ENCODE measurements around the gene SLC30A3. TPM values are rescaled to one million over a fixed set of nuclear protein-coding genes. Genes with fewer than 3 reads are reported as not detected.
A peak's percentile ranks its signal among the peaks of the same experiment; 100 is the strongest.

SLC30A3 gene
- total RNA-seq, 2 experiments from 2014 or later: not detected

DNA sequence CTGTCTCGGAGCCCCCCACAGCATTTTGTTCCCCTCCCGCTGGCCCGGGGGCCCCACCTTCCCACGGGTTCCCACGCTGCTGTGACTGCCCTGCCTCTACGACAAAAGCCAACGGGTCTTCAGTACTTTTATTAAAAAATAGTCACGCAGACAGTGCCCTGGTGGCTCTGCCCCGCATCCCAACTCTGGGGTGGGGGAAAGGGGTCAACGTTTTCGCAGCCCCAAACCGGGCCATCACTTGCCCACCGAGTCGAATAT is 44.4 kb upstream of the SLC30A3 start:
- CTCF ChIA-PET: interaction anchor here (0.5 kb wide), 1 partner anchor 38 kb away, joined by 3 read pairs; no protein-coding TSS in a partner anchor
- intact Hi-C loops (cut with DNase I, micrococcal nuclease): no loop called here

DNA sequence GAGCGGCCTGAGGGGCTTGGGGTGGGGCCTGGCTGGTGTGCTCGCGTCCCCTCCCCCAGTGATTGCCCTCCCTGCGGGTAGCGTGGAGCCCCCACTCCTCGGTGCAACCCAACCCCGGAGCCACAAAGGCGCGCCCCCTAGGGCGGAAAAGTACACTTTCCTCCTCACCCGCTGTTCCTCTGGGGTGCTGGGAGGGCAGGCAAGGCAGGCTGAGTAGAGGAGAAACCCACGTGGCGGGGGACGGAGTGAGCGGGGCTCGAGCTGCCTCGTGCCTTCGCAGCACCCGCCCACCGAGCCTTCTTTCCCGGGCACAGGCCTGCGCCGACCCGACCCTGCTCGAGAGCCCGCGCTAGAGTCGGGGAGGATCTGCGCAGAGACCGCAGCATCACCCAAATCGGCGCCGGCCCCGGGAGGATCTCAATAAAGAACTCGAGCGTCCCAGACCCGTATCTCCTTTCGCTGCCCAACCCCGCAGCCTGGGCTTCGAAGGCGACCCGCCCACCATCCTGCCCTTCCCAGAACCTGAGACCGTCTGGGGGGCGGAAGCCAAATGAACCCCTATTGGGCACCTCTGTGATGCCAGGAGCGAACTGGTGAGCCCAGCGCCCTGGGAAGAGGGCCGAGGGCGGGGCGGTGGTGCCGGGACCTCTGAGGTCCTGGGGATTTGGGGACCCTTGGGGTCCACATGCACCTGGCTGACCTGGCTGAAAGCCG is 43.9 kb upstream of the SLC30A3 start:
- peaks cover 20% of the 10 kb centered on the region for H3K4me1 ChIP-seq (ENCODE audit: insufficient read depth, low read length)
- H3K4me3 ChIP-seq (ENCODE audit: low read length): peak overlapping the region; percentile 36
- peaks cover 0 to 10% of the 10 kb centered on the region in 2 experiments for H3K9me3 ChIP-seq (ENCODE audit: control insufficient read depth in 1 of 2, insufficient read depth in 1 of 2, low read length in 2 of 2)
- peaks cover 24 to 27% of the 10 kb centered on the region in 2 experiments for H3K27me3 ChIP-seq (ENCODE audit: control insufficient read depth in 1 of 2, insufficient read depth in 2 of 2, low read length in 2 of 2)
- intact Hi-C loops (cut with DNase I, micrococcal nuclease): no loop called here
- peak in 7 of 14 experiments; percentile 9 to 49 (median 16) for DNase-seq
- peak; percentile 51 for ATAC-seq (ENCODE audit: poor library complexity)
- peaks cover 13% of the 10 kb centered on the region for H3K36me3 Mint-ChIP-seq (ENCODE audit: low read depth)
- H3K36me3 ChIP-seq (ENCODE audit: insufficient read depth, low read length): peaks cover 6% of the 10 kb centered on the region
- POLR2A ChIA-PET: no interaction called here
- no peak overlapping the region for H3K27ac Mint-ChIP-seq
- peaks cover 10% of the 10 kb centered on the region for H3K4me1 Mint-ChIP-seq (ENCODE audit: low read depth)
- no peaks in the 10 kb centered on the region for H3K9me3 Mint-ChIP-seq
- CTCF ChIA-PET: interaction anchor here (0.5 kb wide), 1 partner anchor 39 kb away, joined by 3 read pairs; no protein-coding TSS in a partner anchor
- no peak overlapping the region for H3K27ac ChIP-seq (ENCODE audit: low read depth in 1 of 2, low read length in 2 of 2)
- TF ChIP-seq, protein P1, sequence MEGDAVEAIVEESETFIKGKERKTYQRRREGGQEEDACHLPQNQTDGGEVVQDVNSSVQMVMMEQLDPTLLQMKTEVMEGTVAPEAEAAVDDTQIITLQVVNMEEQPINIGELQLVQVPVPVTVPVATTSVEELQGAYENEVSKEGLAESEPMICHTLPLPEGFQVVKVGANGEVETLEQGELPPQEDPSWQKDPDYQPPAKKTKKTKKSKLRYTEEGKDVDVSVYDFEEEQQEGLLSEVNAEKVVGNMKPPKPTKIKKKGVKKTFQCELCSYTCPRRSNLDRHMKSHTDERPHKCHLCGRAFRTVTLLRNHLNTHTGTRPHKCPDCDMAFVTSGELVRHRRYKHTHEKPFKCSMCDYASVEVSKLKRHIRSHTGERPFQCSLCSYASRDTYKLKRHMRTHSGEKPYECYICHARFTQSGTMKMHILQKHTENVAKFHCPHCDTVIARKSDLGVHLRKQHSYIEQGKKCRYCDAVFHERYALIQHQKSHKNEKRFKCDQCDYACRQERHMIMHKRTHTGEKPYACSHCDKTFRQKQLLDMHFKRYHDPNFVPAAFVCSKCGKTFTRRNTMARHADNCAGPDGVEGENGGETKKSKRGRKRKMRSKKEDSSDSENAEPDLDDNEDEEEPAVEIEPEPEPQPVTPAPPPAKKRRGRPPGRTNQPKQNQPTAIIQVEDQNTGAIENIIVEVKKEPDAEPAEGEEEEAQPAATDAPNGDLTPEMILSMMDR (IDR thresholded peaks at IDR 0.05): no peak
- peaks cover 31% of the 10 kb centered on the region for H3K27me3 Mint-ChIP-seq
- H3K4me3 Mint-ChIP-seq: peak overlapping the region; percentile 45

More for the DNA sequence above, 44.4 kb upstream of the SLC30A3 start:
- H3K36me3 ChIP-seq (ENCODE audit: insufficient read depth, low read length): peaks cover 9% of the 10 kb centered on the region
- POLR2A ChIA-PET: no interaction called here
- DNase-seq: no peak
- H3K4me3 ChIP-seq (ENCODE audit: low read length): peak overlapping the region; percentile 36
- TF ChIP-seq, protein P1 (IDR thresholded peaks at IDR 0.05): no peak
- no peak for ATAC-seq (ENCODE audit: poor library complexity)
- peaks cover 0 to 10% of the 10 kb centered on the region in 2 experiments for H3K9me3 ChIP-seq (ENCODE audit: control insufficient read depth in 1 of 2, insufficient read depth in 1 of 2, low read length in 2 of 2)
- H3K9me3 Mint-ChIP-seq: no peaks in the 10 kb centered on the region
- peaks cover 24 to 27% of the 10 kb centered on the region in 2 experiments for H3K27me3 ChIP-seq (ENCODE audit: control insufficient read depth in 1 of 2, insufficient read depth in 2 of 2, low read length in 2 of 2)
- peaks cover 10% of the 10 kb centered on the region for H3K4me1 Mint-ChIP-seq (ENCODE audit: low read depth)
- no peak overlapping the region for H3K27ac ChIP-seq (ENCODE audit: low read depth in 1 of 2, low read length in 2 of 2)
- no peak overlapping the region for H3K4me3 Mint-ChIP-seq
- peaks cover 20% of the 10 kb centered on the region for H3K4me1 ChIP-seq (ENCODE audit: insufficient read depth, low read length)
- no peak overlapping the region for H3K27ac Mint-ChIP-seq
- H3K36me3 Mint-ChIP-seq (ENCODE audit: low read depth): peaks cover 14% of the 10 kb centered on the region
- H3K27me3 Mint-ChIP-seq: peaks cover 31% of the 10 kb centered on the region

DNA sequence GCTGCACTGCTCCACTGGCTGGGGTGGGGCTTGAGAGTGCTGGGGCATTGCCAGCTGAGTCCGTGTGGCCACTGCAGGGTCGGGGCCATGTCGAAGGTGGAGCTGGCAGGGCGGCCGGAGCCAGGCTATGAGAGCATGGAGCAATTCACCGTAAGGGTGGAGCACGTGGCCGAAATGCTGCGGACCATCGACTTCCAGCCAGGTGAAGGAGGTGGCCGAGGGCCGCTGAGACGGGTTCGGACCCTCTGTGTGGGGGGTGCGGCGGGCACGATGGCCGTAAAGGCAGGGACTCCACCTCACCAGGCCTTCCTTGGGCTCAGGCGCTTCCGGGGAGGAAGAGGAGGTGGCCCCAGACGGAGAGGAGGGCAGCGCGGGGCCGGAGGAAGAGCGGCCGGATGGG is 43.3 kb upstream of the SLC30A3 start:
- H3K27me3 Mint-ChIP-seq: peaks cover 31% of the 10 kb centered on the region
- Histone ChIP-seq H3K9me3 (ENCODE audit: control insufficient read depth in 1 of 2, insufficient read depth in 1 of 2, low read length in 2 of 2) (peaks cover 0 to 10% of the 10 kb centered on the region in 2 experiments), H3K4me1 (ENCODE audit: insufficient read depth, low read length) (peaks cover 20% of the 10 kb centered on the region), H3K27ac (ENCODE audit: low read depth in 1 of 2, low read length in 2 of 2) (no peak overlapping the region), H3K4me3 (ENCODE audit: low read length) (peak overlapping the region; percentile 36), H3K36me3 (ENCODE audit: insufficient read depth, low read length) (peaks cover 6% of the 10 kb centered on the region), H3K27me3 (ENCODE audit: control insufficient read depth in 1 of 2, insufficient read depth in 2 of 2, low read length in 2 of 2) (peaks cover 24 to 27% of the 10 kb centered on the region in 2 experiments)
- DNase-seq (peak in 1 of 14 experiments; percentile 23), ATAC-seq (ENCODE audit: poor library complexity) (no peak)
- ChIA-PET POLR2A (no interaction called here), CTCF (no interaction called here)
- peaks cover 8% of the 10 kb centered on the region for H3K36me3 Mint-ChIP-seq (ENCODE audit: low read depth)
- peak overlapping the region; percentile 20 for H3K4me3 Mint-ChIP-seq
- TF ChIP-seq, protein P1 (IDR thresholded peaks at IDR 0.05): no peak
- peaks cover 10% of the 10 kb centered on the region for H3K4me1 Mint-ChIP-seq (ENCODE audit: low read depth)
- H3K27ac Mint-ChIP-seq: no peak overlapping the region
- H3K9me3 Mint-ChIP-seq: no peaks in the 10 kb centered on the region
- intact Hi-C loops (cut with DNase I, micrococcal nuclease): no loop called here

Measured in CD4-positive, alpha-beta T cell (primary cell).